GM06990 (cell line): Measurements from ENCODE around the gene CFAP141.
"Not testable (repeated sequence)": the region's sequence is repeated elsewhere in the genome, so short reads cannot be mapped to it uniquely, and the experiment has no call there.

Experiments
- DNase-seq: peaks from one replicate; pipeline ENCODE4 v3.0.0-alpha.2; 2011; ENCODE audit not compliant: insufficient read length; ENCODE audit errors: extremely low read depth
- H3K27me3 ChIP-seq: replicated peaks from 2 replicates; pipeline ENCODE4 v1.6.0; 2011; ENCODE audit warnings: low read length; ENCODE audit not compliant: control insufficient read depth, insufficient read depth
- H3K36me3 ChIP-seq: 2 replicates; pipeline ENCODE4 v1.5.1; 2011; ENCODE audit warnings: low read length; ENCODE audit not compliant: control insufficient read depth, insufficient read depth
- H3K4me3 ChIP-seq: replicated peaks from 2 replicates; pipeline ENCODE4 v1.5.1; 2011; ENCODE audit warnings: low read depth, mild to moderate bottlenecking, control low read depth, low read length
- TF ChIP-seq, protein P1 (sequence below): IDR thresholded peaks from 2 replicates; pipeline ENCODE4 v1.5.1; 2011; ENCODE audit warnings: low read length, control low read depth, mild to moderate bottlenecking, inconsistent platforms; ENCODE audit not compliant: insufficient read depth, poor library complexity, severe bottlenecking

CFAP141 gene

DNA sequence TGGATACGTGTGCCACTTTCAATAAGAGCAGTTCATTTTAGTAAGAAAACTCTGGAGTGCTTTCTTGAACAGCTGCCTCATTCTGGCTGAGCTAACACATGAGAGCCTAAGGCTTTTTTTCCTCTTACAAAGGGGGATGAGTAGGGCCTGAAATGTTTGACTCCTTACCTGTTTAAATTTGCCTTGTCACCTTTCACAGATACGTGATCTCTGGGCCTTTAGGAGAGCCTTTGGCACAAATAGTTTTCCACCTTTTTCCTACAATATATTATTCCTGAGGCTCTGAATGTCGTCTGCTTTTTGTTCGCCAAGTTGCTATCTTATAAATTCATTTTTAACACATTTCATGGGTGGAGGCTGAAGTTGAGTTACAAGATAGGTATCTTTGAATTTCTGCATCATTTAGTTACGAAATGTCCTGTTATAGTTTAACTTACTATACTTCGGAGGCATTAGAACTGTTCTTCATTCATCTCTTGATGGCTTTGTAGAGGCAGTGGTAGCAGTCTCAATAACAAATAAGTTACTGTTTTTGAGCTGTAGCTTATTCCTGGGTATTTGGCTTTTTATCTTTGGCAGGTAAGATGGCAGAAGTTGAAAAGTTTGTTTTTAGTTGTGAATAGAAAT lies 31.9 kb upstream of the CFAP141 start:
- no peak overlapping the region for H3K4me3 ChIP-seq
- no peaks in the 10 kb centered on the region for H3K27me3 ChIP-seq
- H3K36me3 ChIP-seq = peaks cover 12% of the 10 kb centered on the region
- DNase-seq = no peak
- TF ChIP-seq, protein P1, sequence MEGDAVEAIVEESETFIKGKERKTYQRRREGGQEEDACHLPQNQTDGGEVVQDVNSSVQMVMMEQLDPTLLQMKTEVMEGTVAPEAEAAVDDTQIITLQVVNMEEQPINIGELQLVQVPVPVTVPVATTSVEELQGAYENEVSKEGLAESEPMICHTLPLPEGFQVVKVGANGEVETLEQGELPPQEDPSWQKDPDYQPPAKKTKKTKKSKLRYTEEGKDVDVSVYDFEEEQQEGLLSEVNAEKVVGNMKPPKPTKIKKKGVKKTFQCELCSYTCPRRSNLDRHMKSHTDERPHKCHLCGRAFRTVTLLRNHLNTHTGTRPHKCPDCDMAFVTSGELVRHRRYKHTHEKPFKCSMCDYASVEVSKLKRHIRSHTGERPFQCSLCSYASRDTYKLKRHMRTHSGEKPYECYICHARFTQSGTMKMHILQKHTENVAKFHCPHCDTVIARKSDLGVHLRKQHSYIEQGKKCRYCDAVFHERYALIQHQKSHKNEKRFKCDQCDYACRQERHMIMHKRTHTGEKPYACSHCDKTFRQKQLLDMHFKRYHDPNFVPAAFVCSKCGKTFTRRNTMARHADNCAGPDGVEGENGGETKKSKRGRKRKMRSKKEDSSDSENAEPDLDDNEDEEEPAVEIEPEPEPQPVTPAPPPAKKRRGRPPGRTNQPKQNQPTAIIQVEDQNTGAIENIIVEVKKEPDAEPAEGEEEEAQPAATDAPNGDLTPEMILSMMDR = no peak

DNA sequence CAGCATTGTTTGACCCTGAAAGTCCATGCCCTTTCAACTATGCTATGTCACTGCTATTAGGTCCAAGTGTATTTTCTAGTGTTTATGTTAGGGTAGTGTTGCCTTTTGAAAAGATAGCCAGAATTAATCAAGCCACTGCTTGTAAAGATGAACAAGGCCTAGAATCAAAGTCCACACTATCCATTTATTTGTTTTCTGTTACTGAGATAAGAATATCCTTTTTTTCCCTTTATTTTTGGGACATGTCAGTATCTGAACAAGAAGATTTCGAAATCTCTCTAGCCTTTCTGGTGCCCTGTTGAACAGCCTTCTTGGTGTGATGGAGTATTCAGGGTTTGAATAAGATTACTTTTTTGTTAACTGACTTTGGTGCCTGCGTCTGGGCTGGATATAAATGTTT lies 31.3 kb upstream of the CFAP141 start:
- Histone ChIP-seq H3K27me3 (no peaks in the 10 kb centered on the region), H3K36me3 (peaks cover 12% of the 10 kb centered on the region)

GRCh38 chr1:154236855-154237254 lies 30.7 kb upstream of the CFAP141 start:
- H3K27me3 ChIP-seq = no peaks in the 10 kb centered on the region
- no peak overlapping the region for H3K4me3 ChIP-seq
- TF ChIP-seq, protein P1 = no peak
- H3K36me3 ChIP-seq = peaks cover 12% of the 10 kb centered on the region
- no peak for DNase-seq

More for the DNA sequence above, 31.3 kb upstream of the CFAP141 start:
- no peak overlapping the region for H3K4me3 ChIP-seq
- TF ChIP-seq, protein P1 = no peak
- no peak for DNase-seq

DNA sequence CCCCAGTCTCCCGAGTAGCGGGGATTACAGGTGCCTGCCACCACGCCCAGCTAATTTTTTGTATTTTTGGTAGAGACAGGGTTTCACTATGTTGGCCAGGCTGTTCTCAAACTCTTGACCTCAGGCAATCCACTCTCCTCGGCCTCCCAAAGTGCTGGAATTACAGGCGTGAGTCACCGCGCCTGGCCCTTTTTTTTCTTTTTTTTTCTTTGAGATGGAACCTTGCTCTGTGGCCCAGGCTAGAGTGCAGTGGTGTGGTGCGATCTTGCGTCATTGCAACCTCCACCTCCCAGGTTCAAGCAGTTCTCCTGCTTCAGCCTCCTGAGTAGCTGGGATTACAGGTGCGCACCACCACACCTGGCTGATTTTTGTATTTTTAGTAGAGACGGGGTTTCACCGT lies 27.0 kb upstream of the CFAP141 start:
- DNase-seq, H3K27me3 ChIP-seq, H3K4me3 ChIP-seq: not testable (repeated sequence)
- H3K36me3 ChIP-seq = peaks cover 26% of the 10 kb centered on the region

DNA sequence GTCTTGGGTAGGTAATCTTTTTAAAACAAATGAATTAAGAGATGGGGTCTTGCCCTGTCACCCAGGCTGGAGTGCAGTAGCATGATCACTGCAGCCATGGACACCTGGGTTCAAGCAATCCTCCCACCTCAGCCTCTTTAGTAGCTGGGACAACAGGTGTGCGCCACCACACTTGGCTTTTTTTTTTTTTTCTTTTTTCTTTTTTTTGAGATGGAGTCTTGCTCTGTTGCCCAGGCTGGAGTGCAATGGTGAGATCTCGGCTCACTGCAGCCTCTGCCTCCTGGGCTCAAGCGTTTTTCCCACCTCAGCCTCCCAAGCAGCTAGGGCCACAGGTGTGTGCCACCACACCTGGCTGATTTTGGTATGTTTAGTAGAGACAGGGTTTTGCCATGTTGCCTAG lies 25.0 kb upstream of the CFAP141 start:
- not testable (repeated sequence) for H3K27me3 ChIP-seq, DNase-seq, H3K4me3 ChIP-seq
- peaks cover 24% of the 10 kb centered on the region for H3K36me3 ChIP-seq

- no peak overlapping the region for H3K4me3 ChIP-seq
- TF ChIP-seq, protein P1 = no peak
- no peak for DNase-seq
- H3K27me3 ChIP-seq = no peaks in the 10 kb centered on the region
- peaks cover 12% of the 10 kb centered on the region for H3K36me3 ChIP-seq
These were observed 19.2 kb upstream of the CFAP141 start for GRCh38 chr1:154225370-154225769.

- H3K27me3 ChIP-seq = no peaks in the 10 kb centered on the region
- TF ChIP-seq, protein P1 = no peak
- H3K4me3 ChIP-seq = no peak overlapping the region
- DNase-seq = no peak
- peaks cover 9% of the 10 kb centered on the region for H3K36me3 ChIP-seq
These were observed 17.5 kb upstream of the CFAP141 start for GRCh38 chr1:154223621-154224020.
